HFFc6 (cell line): Measurements from ENCODE around the gene PDE2A. TPM values are rescaled to one million over a fixed set of nuclear protein-coding genes. Genes with fewer than 3 reads are reported as not detected.

Experiments
- DNase-seq: peaks from one replicate; pipeline ENCODE4 v3.0.0-alpha.2; 2018
- H3K27ac Mint-ChIP-seq: 2 replicates; pipeline ENCODE4 v1.8.0; 2020; ENCODE audit warnings: mild to moderate bottlenecking, mixed read lengths
- H3K27me3 Mint-ChIP-seq: 2 replicates; pipeline ENCODE4 v1.8.0; 2021; ENCODE audit warnings: mild to moderate bottlenecking, moderate library complexity, mixed read lengths; ENCODE audit not compliant: insufficient read depth
- H3K36me3 Mint-ChIP-seq: 2 replicates; pipeline ENCODE4 v1.8.0; 2021; ENCODE audit warnings: low read depth, mixed read lengths
- H3K4me1 Mint-ChIP-seq: 2 replicates; pipeline ENCODE4 v1.8.0; 2020; ENCODE audit warnings: low read depth, mixed read lengths
- H3K4me3 Mint-ChIP-seq: 2 replicates; pipeline ENCODE4 v1.8.0; 2020; ENCODE audit warnings: mild to moderate bottlenecking, moderate library complexity, mixed read lengths
- H3K9me3 Mint-ChIP-seq: 2 replicates; pipeline ENCODE4 v1.8.0; 2020; ENCODE audit warnings: mild to moderate bottlenecking, mixed read lengths
- CTCF ChIP-seq: fragments of 200-600 bp; sonication (generic); IDR thresholded peaks from 2 replicates; pipeline ENCODE4 v1.5.0; 2021; ENCODE audit warnings: antibody characterized with exemption, mild to moderate bottlenecking
- total RNA-seq, 6 experiments: library from RNA; stranded (reverse); fragmentation: NEBNext Ultra II Directional; extraction: Animal tissue kit (Norgen Biotek cat#: 25700); gene quantifications; 2 replicates in 1 of 6; 3 replicates in 5 of 6; pipeline ENCODE4 v1.2.3, GENCODE V29; 2021

PDE2A gene
- total RNA-seq, 6 experiments from 2014 or later: 0.07 to 0.57 (median 0.40) TPM

DNA sequence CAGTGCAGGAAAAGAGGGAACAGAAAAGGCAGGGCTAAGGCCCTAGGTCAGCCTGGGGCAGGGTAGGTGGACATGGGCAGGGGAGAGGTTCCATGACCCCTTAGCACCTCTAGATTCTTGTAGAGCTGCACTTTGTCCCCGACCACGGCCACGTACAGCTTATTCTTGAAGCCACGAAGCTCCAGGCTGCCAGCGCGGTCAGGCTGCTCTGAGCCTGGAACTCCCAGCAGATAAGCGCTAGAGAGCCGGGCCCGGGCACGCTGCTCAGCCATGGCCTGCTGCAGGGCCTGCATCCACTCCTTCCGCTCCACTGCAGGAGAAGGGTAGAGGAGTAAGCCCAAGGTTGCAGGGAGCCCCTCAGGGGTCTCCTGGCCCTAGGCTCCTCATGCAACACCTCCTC is 36.1 kb upstream of the PDE2A start:
- Mint-ChIP-seq H3K36me3 (peaks cover 14% of the 10 kb centered on the region), H3K4me3 (no peak overlapping the region), H3K9me3 (no peaks in the 10 kb centered on the region), H3K27me3 (peaks cover 2% of the 10 kb centered on the region), H3K4me1 (peaks cover 17% of the 10 kb centered on the region; the same call in 1 of the 2 replicates), H3K27ac (no peak overlapping the region)
- no peak for TF ChIP-seq CTCF
- DNase-seq: no peak

GRCh38 chr11:72709478-72710238 is 35.4 kb upstream of the PDE2A start:
- Mint-ChIP-seq H3K36me3 (peaks cover 14% of the 10 kb centered on the region), H3K9me3 (no peaks in the 10 kb centered on the region), H3K27me3 (peaks cover 2% of the 10 kb centered on the region), H3K27ac (0 out of 2 replicates have a peak overlapping the region, but pooled peaks have one; percentile 43), H3K4me1 (peaks cover 22% of the 10 kb centered on the region), H3K4me3 (no peak overlapping the region)
- DNase-seq: no peak
- no peak for TF ChIP-seq CTCF

- Mint-ChIP-seq H3K9me3 (no peaks in the 10 kb centered on the region), H3K4me3 (no peak overlapping the region), H3K27me3 (peaks cover 2% of the 10 kb centered on the region), H3K4me1 (peaks cover 36% of the 10 kb centered on the region), H3K27ac (no peak overlapping the region), H3K36me3 (peaks cover 14% of the 10 kb centered on the region)
- no peak for TF ChIP-seq CTCF
- DNase-seq: no peak
These were observed 32.8 kb upstream of the PDE2A start for GRCh38 chr11:72707032-72707431.

GRCh38 chr11:72706579-72706978 is 32.4 kb upstream of the PDE2A start:
- H3K9me3 Mint-ChIP-seq: no peaks in the 10 kb centered on the region
- H3K27ac Mint-ChIP-seq: no peak overlapping the region
- no peak for TF ChIP-seq CTCF
- no peak for DNase-seq
- no peak overlapping the region for H3K4me3 Mint-ChIP-seq
- peaks cover 36% of the 10 kb centered on the region for H3K4me1 Mint-ChIP-seq
- H3K27me3 Mint-ChIP-seq: peaks cover 2% of the 10 kb centered on the region
- peaks cover 14% of the 10 kb centered on the region for H3K36me3 Mint-ChIP-seq

- H3K27me3 Mint-ChIP-seq: no peaks in the 10 kb centered on the region; the same call in none of the 2 replicates
- H3K9me3 Mint-ChIP-seq: no peaks in the 10 kb centered on the region
- no peak for TF ChIP-seq CTCF
- DNase-seq: no peak
- H3K4me1 Mint-ChIP-seq: peaks cover 36% of the 10 kb centered on the region
- H3K4me3 Mint-ChIP-seq: no peak overlapping the region
- H3K36me3 Mint-ChIP-seq: peaks cover 14% of the 10 kb centered on the region
- no peak overlapping the region for H3K27ac Mint-ChIP-seq
These were observed 31.5 kb upstream of the PDE2A start for GRCh38 chr11:72705442-72706365.
